ENCODE results near the gene CD80. TPM values are rescaled to one million over a fixed set of nuclear protein-coding genes. Genes with fewer than 3 reads are reported as not detected.

CD80 gene
- total RNA-seq, 1 experiment from 2014 or later: not detected

DNA sequence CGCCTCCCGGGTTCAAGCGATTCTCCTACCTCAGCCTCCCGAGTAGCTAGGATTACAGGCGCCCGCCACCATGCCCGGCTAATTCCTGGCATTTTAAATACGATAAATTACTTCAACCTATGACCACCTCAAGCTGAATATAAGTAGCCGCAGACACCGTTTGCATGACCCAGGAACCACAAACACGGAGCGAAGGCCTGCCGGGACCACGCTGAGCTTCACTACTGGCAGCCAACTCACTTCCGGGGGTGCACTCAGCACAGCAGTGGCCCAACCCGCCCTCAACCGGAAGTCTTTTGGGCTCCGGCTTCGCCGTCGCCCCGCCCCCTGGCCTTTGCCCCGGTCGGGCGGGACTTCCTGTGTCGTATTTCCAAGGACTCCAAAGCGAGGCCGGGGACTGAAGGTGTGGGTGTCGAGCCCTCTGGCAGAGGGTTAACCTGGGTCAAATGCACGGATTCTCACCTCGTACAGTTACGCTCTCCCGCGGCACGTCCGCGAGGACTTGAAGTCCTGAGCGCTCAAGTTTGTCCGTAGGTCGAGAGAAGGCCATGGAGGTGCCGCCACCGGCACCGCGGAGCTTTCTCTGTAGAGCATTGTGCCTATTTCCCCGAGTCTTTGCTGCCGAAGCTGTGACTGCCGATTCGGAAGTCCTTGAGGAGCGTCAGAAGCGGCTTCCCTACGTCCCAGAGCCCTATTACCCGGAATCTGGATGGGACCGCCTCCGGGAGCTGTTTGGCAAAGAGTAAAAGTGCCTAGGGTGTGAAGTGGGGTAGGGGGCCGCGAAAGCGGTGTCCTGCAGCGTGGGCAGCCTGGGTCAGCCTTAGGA is 61.0 kb downstream of the CD80 start, which contains the start of gene TIMMDC1:
Gene TIMMDC1, plus strand, starts transcription at position 362 of the 826 bp plus-strand sequence. Its CDS starts 187 bp downstream, at position 549.
- intact Hi-C loops (cut with micrococcal nuclease; ENCODE audit: unreplicated experiment): no loop called here
- Histone ChIP-seq H3K36me3 (ENCODE audit: insufficient read depth, low read length, poor library complexity, severe bottlenecking) (no peaks in the 10 kb centered on the region), H3K27me3 (replicated peaks; ENCODE audit: insufficient read depth, low read depth, low read length, poor library complexity) (no peaks in the 10 kb centered on the region), H3K4me3 (ENCODE audit: low read depth, low read length, poor library complexity, severe bottlenecking) (peak within 1 kb of the TSS; percentile 92), H3K4me1 (ENCODE audit: insufficient read depth, low read length, poor library complexity, severe bottlenecking) (peaks cover 11% of the 10 kb centered on the region), H3K27ac (ENCODE audit: low read depth, low read length, poor library complexity, severe bottlenecking) (peak within 1 kb of the TSS; percentile 95), H3K9me3 (ENCODE audit: low read depth, low read length, poor library complexity, severe bottlenecking) (no peaks in the 10 kb centered on the region)
- TF ChIP-seq CTCF (conservative IDR thresholded peaks at IDR 0.05; ENCODE audit: low read depth, low read length) (no peak), EZH2 (IDR thresholded peaks at IDR 0.05; ENCODE audit: borderline replicate concordance, low read depth, low read length, poor library complexity, severe bottlenecking) (no peak)
- ChIA-PET CTCF (no interaction called here), POLR2A (ENCODE audit: low non-redundant PET) (no interaction called here)
- DNase-seq (ENCODE audit: low spot score): peak; percentile 98
- TSS peak; percentile 73 for BruUV-seq (replicated peaks)

DNA sequence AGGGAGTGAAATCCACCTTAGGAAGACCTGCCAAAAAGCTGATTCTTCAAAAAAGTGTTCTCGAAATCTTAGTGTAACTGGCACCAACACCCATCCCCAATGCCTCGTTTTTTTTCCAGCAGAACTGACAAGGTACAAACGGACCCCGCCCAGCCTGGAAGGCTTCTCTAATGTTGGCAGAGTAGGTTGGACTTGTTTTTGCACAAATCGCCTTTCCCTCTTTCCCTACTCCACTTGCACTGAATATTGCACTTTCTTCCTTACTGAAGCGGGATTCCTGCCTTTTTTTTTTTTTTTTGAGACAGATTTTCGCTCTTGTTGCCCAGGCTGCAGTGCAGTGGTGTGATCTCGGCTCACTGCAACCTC is 61.6 kb downstream of the CD80 start:
- no peaks in the 10 kb centered on the region for H3K9me3 ChIP-seq (ENCODE audit: low read depth, low read length, poor library complexity, severe bottlenecking)
- POLR2A ChIA-PET (ENCODE audit: low non-redundant PET): no interaction called here
- H3K27ac ChIP-seq (ENCODE audit: low read depth, low read length, poor library complexity, severe bottlenecking): peak overlapping the region; percentile 95
- BruUV-seq (replicated peaks): TSS peak; percentile 96
- peaks cover 11% of the 10 kb centered on the region for H3K4me1 ChIP-seq (ENCODE audit: insufficient read depth, low read length, poor library complexity, severe bottlenecking)
- CTCF ChIA-PET: no interaction called here
- peak overlapping the region; percentile 92 for H3K4me3 ChIP-seq (ENCODE audit: low read depth, low read length, poor library complexity, severe bottlenecking)
- intact Hi-C loops (cut with micrococcal nuclease; ENCODE audit: unreplicated experiment): no loop called here
- DNase-seq (ENCODE audit: low spot score): peak; percentile 5
- TF ChIP-seq EZH2 (IDR thresholded peaks at IDR 0.05; ENCODE audit: borderline replicate concordance, low read depth, low read length, poor library complexity, severe bottlenecking) (no peak), CTCF (conservative IDR thresholded peaks at IDR 0.05; ENCODE audit: low read depth, low read length) (no peak)
- no peaks in the 10 kb centered on the region for H3K27me3 ChIP-seq (replicated peaks; ENCODE audit: insufficient read depth, low read depth, low read length, poor library complexity)
- no peaks in the 10 kb centered on the region for H3K36me3 ChIP-seq (ENCODE audit: insufficient read depth, low read length, poor library complexity, severe bottlenecking)

DNA sequence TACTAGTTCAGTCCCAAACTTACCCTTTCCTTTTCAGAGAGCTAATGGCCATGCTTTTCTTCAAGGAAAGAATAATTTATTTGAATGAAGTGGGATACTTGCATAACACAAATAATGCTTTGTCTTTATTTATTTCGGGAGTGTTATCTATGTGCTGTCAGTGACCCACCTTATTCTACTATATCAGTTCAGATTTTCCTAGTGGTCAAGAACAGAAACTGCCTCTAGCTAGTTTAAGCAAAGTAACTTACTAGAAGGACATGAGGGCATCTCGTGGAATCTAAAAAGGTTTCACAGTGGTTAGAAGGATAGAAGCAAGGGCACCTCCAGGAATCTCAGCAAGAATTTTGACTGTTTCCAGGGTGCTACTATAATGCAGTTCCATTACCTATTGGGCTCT is 64.8 kb downstream of the CD80 start:
- DNase-seq (ENCODE audit: low spot score): no peak
- no TSS peak for BruUV-seq (replicated peaks)
- no peak overlapping the region for H3K27ac ChIP-seq (ENCODE audit: low read depth, low read length, poor library complexity, severe bottlenecking)
- H3K36me3 ChIP-seq (ENCODE audit: insufficient read depth, low read length, poor library complexity, severe bottlenecking): no peaks in the 10 kb centered on the region
- H3K27me3 ChIP-seq (replicated peaks; ENCODE audit: insufficient read depth, low read depth, low read length, poor library complexity): no peaks in the 10 kb centered on the region
- TF ChIP-seq EZH2 (IDR thresholded peaks at IDR 0.05; ENCODE audit: borderline replicate concordance, low read depth, low read length, poor library complexity, severe bottlenecking) (no peak), CTCF (conservative IDR thresholded peaks at IDR 0.05; ENCODE audit: low read depth, low read length) (no peak)
- ChIA-PET POLR2A (ENCODE audit: low non-redundant PET) (no interaction called here), CTCF (no interaction called here)
- peaks cover 6% of the 10 kb centered on the region for H3K4me1 ChIP-seq (ENCODE audit: insufficient read depth, low read length, poor library complexity, severe bottlenecking)
- no peaks in the 10 kb centered on the region for H3K9me3 ChIP-seq (ENCODE audit: low read depth, low read length, poor library complexity, severe bottlenecking)
- H3K4me3 ChIP-seq (ENCODE audit: low read depth, low read length, poor library complexity, severe bottlenecking): no peak overlapping the region
- intact Hi-C loops (cut with micrococcal nuclease; ENCODE audit: unreplicated experiment): no loop called here
